Fibroblast of lung (primary cell): Measurements from ENCODE around the gene WDR86. TPM values are rescaled to one million over a fixed set of nuclear protein-coding genes. Genes with fewer than 3 reads are reported as not detected.

Experiments used
- DNase-seq, 2 donors: peaks; one replicate each; pipeline versions ENCODE4 v3.0.0 to v3.0.0-alpha.2; 2010; ENCODE audit warnings: low read depth in 2 of 2
- H2AFZ ChIP-seq: 2 replicates; pipeline ENCODE4 v1.5.1; 2012; ENCODE audit warnings: low read length, control low read depth, inconsistent platforms
- H3K27ac ChIP-seq: 2 replicates; pipeline ENCODE4 v1.5.1; 2011; ENCODE audit warnings: low read length, control low read depth; ENCODE audit not compliant: insufficient read depth
- H3K27me3 ChIP-seq: 2 replicates; pipeline ENCODE4 v1.5.1; 2011; ENCODE audit warnings: mild to moderate bottlenecking, low read length; ENCODE audit not compliant: control insufficient read depth, insufficient read depth
- H3K36me3 ChIP-seq: 2 replicates; pipeline ENCODE4 v1.5.1; 2011; ENCODE audit warnings: low read length; ENCODE audit not compliant: control insufficient read depth, insufficient read depth
- H3K4me1 ChIP-seq: 2 replicates; pipeline ENCODE4 v1.5.1; 2011; ENCODE audit warnings: low read length; ENCODE audit not compliant: control insufficient read depth, insufficient read depth; ENCODE audit errors: extremely low read depth
- H3K4me2 ChIP-seq: 2 replicates; pipeline ENCODE4 v1.5.1; 2011; ENCODE audit warnings: low read length, control low read depth; ENCODE audit not compliant: insufficient read depth; ENCODE audit errors: extremely low read depth
- H3K4me3 ChIP-seq, 4 experiments: fragments of 200-600 bp in 1 of 4; sonication (generic) in 1 of 4; replicated peaks in 1 of 4; 2 replicates each; pipeline ENCODE4 v1.5.1; 2011 to 2016; ENCODE audit warnings: low read length in 4 of 4, low read depth in 3 of 4, mild to moderate bottlenecking in 3 of 4, control low read depth in 2 of 4, inconsistent platforms in 1 of 4, mixed read lengths in 1 of 4; ENCODE audit not compliant: insufficient read depth in 1 of 4; ENCODE audit errors: control extremely low read depth in 1 of 4
- H3K79me2 ChIP-seq: 2 replicates; pipeline ENCODE4 v1.5.1; 2012; ENCODE audit warnings: mild to moderate bottlenecking, low read length, inconsistent platforms; ENCODE audit not compliant: control insufficient read depth, insufficient read depth
- H3K9ac ChIP-seq: 2 replicates; pipeline ENCODE4 v1.5.1; 2011; ENCODE audit warnings: mild to moderate bottlenecking, low read length, control low read depth; ENCODE audit not compliant: insufficient read depth
- H3K9me3 ChIP-seq: 2 replicates; pipeline ENCODE4 v1.5.1; 2012; ENCODE audit warnings: low read depth, low read length; ENCODE audit not compliant: control insufficient read depth, insufficient read depth
- H4K20me1 ChIP-seq: 2 replicates; pipeline ENCODE4 v1.5.1; 2011; ENCODE audit warnings: low read length; ENCODE audit not compliant: control insufficient read depth, insufficient read depth; ENCODE audit errors: extremely low read depth
- EZH2 ChIP-seq: IDR thresholded peaks from 2 replicates; pipeline ENCODE4 v1.5.1; 2012; ENCODE audit warnings: low read length, control low read depth, mild to moderate bottlenecking; ENCODE audit errors: missing control alignments
- polyA plus RNA-seq, 2 donors: library from polyadenylated mRNA; depleted of rRNA in 1 of 2; stranded (reverse) in 1 of 2; unstranded in 1 of 2; fragments of >200 nt; gene quantifications; 2 replicates each; pipeline ENCODE4 v1.2.1, GENCODE V29; 2011 to 2012; ENCODE audit warnings: missing spikeins in 1 of 2
- total RNA-seq: library from RNA; depleted of rRNA; stranded (reverse); fragments of >200 nt; gene quantifications from 2 replicates; pipeline ENCODE4 v1.2.1, GENCODE V29; 2014
- TF ChIP-seq, protein P1 (sequence below), 2 donors: IDR thresholded peaks in 1 of 2; conservative IDR thresholded peaks in 1 of 2; 1 replicate in 1 of 2; 2 replicates in 1 of 2; pipeline ENCODE4 v1.5.1; 2011 to 2012; ENCODE audit warnings: low read length in 2 of 2, control low read depth in 1 of 2, inconsistent platforms in 1 of 2, low read depth in 1 of 2, mild to moderate bottlenecking in 1 of 2

The WDR86 gene
- total and polyA plus RNA-seq, 2 donors (not counting 1 experiment from before 2014, with no cell fraction given): 0.33 TPM; not detected in 1

DNA sequence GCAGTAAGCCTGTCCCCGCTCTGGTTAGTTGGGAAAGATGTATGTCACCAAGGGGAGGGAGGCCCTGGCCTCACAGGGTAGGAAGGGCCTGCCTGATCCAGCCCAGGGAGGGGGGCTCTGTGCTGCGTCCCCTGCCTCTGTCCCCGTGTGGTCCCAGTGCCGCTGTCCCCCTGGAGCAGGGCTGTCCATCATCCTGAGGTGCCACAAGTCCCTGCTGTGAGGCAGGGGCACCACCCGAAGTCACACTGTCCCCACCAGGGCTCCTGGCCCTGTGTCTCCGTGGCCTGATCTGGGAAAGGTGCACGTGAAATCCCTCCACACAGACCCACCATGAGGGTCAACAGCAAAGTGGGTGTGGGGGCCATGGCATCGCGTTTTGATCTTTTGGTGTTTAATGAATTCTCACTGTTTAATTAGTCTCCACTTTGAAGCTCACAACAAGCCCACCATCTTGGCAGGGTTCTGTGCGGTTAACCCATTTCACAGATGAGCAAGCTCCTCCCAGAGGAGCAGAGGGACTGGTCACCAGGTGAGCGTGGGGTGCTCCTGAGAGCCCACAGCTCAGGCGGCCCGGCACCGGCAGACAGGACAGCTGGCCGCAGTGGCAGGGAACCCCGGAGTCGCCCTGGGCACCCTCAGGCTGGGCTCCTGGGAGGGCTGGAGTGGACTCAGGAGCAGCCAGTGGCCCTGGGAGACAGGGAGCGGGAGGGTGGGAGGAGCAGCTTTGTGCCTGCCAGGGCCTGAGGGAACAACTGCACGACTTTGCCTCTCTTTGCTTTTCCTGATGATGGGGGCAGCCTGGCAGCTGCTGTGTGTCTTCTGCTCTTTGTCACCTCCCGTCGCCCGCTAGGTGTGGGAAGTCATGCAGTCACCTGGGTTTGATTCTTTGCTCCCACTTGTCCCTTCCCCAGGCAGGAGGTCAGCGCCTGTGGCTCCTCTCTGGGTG is 42.1 kb upstream of the WDR86 start:
- no peak overlapping the region for H3K9ac ChIP-seq
- no peak for DNase-seq
- no peaks in the 10 kb centered on the region for H3K79me2 ChIP-seq
- H3K27me3 ChIP-seq: no peaks in the 10 kb centered on the region
- no peak overlapping the region for H3K4me2 ChIP-seq
- TF ChIP-seq, protein P1, sequence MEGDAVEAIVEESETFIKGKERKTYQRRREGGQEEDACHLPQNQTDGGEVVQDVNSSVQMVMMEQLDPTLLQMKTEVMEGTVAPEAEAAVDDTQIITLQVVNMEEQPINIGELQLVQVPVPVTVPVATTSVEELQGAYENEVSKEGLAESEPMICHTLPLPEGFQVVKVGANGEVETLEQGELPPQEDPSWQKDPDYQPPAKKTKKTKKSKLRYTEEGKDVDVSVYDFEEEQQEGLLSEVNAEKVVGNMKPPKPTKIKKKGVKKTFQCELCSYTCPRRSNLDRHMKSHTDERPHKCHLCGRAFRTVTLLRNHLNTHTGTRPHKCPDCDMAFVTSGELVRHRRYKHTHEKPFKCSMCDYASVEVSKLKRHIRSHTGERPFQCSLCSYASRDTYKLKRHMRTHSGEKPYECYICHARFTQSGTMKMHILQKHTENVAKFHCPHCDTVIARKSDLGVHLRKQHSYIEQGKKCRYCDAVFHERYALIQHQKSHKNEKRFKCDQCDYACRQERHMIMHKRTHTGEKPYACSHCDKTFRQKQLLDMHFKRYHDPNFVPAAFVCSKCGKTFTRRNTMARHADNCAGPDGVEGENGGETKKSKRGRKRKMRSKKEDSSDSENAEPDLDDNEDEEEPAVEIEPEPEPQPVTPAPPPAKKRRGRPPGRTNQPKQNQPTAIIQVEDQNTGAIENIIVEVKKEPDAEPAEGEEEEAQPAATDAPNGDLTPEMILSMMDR (conservative IDR thresholded peaks at IDR 0.05 in 1 of 2, IDR thresholded peaks at IDR 0.05 in 1 of 2; ENCODE audit: low read depth in 1 of 2, low read length in 2 of 2): no peak
- no peak for TF ChIP-seq EZH2
- H3K4me3 ChIP-seq: no peak overlapping the region
- no peaks in the 10 kb centered on the region for H3K4me1 ChIP-seq
- H3K9me3 ChIP-seq: no peaks in the 10 kb centered on the region
- H2AFZ ChIP-seq: no peak overlapping the region
- H3K36me3 ChIP-seq: no peaks in the 10 kb centered on the region
- no peak overlapping the region for H3K27ac ChIP-seq
- H4K20me1 ChIP-seq: no peaks in the 10 kb centered on the region

DNA sequence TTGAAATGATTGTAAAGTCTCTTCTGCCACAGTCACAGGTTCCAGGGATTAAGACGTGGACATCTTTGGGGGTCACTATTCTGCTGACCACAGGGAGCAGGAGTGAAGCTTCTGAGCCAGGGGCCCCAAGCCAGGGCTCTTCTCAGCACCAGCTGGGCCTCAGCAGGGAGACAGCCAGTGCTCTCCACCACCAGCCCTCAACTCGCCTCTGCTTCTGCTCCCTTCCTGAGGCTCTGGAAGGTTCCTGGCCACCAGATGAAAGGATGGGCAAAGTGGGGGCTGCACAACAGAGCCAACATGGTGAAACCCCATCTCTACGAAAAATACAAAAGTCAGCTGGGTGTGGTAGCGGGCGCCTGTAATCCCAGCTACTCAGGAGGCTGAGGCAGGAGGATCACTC is 41.3 kb upstream of the WDR86 start:
- H3K27me3 ChIP-seq: no peaks in the 10 kb centered on the region
- no peak overlapping the region for H3K27ac ChIP-seq
- DNase-seq: no peak
- no peaks in the 10 kb centered on the region for H3K36me3 ChIP-seq
- no peak for TF ChIP-seq EZH2
- TF ChIP-seq, protein P1 (conservative IDR thresholded peaks at IDR 0.05 in 1 of 2, IDR thresholded peaks at IDR 0.05 in 1 of 2; ENCODE audit: low read depth in 1 of 2, low read length in 2 of 2): no peak
- no peaks in the 10 kb centered on the region for H4K20me1 ChIP-seq
- no peak overlapping the region for H2AFZ ChIP-seq
- H3K79me2 ChIP-seq: no peaks in the 10 kb centered on the region
- no peak overlapping the region for H3K4me3 ChIP-seq
- H3K4me2 ChIP-seq: no peak overlapping the region
- no peaks in the 10 kb centered on the region for H3K9me3 ChIP-seq
- no peak overlapping the region for H3K9ac ChIP-seq
- no peaks in the 10 kb centered on the region for H3K4me1 ChIP-seq

DNA sequence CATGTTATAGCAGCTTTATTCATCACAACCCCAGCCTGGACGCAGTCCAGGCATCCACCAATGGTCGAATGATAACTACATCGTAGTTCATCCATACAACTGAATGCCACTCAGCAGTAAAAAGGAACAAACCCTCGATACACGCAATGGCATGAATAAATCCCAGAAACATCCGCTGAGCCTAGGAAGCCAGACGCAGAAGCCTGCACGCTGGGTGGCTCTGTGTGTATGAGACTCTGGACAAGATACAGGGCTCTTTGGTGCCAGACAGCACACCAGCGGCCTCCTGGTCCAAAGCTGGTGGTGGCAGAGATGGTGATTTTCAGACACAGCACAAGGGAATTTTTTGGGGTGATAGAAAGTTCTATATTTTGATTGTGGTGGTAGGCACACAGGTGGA is 40.2 kb upstream of the WDR86 start:
- no peaks in the 10 kb centered on the region for H3K79me2 ChIP-seq
- H3K4me2 ChIP-seq: no peak overlapping the region
- TF ChIP-seq, protein P1 (conservative IDR thresholded peaks at IDR 0.05 in 1 of 2, IDR thresholded peaks at IDR 0.05 in 1 of 2; ENCODE audit: low read depth in 1 of 2, low read length in 2 of 2): no peak
- no peak for TF ChIP-seq EZH2
- H3K9ac ChIP-seq: no peak overlapping the region
- H4K20me1 ChIP-seq: no peaks in the 10 kb centered on the region
- no peaks in the 10 kb centered on the region for H3K27me3 ChIP-seq
- no peak overlapping the region for H2AFZ ChIP-seq
- H3K9me3 ChIP-seq: no peaks in the 10 kb centered on the region
- DNase-seq: no peak
- no peaks in the 10 kb centered on the region for H3K4me1 ChIP-seq
- no peaks in the 10 kb centered on the region for H3K36me3 ChIP-seq
- no peak overlapping the region for H3K4me3 ChIP-seq
- H3K27ac ChIP-seq: no peak overlapping the region
